ENCODE data around the gene PCGF2.

Gene PCGF2

GRCh38 chr17:38719943-38720641 lies 28.0 kb downstream of the PCGF2 start:
- DNase-seq (ENCODE audit: low read depth in 1 of 2, low spot score in 1 of 2), result no peak

GRCh38 chr17:38719289-38719942 lies 28.7 kb downstream of the PCGF2 start:
- no peak for DNase-seq (ENCODE audit: low read depth in 1 of 2, low spot score in 1 of 2)

DNA sequence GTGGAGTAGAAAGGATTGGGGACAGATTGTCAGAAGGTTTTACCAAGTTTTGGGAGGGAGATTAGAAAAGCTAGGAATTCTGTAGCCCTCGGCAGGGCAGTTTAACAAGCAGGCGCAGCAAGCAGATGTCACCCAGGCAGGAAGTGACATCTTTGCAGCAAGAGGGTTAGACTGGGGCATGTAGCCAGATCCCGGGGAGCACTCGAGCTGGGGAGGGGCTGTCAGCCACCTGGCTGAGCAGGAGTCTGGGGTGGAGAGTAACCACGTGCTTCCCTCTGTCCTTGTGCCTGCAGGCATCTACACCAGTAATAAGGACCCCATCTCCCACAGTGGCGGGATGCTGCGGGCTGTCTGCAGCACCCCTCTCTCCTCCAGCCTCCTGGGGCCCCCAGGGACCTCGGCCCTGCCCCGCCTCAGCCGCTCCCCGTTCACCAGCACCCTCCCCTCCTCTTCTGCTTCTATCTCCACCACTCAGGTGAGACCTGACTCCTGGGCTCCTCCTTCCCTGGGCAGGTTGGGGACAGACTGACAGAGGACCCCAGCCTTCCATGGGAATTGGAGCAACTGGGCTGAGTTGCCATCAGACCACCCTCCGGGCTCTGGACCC lies 30.9 kb downstream of the PCGF2 start:
- DNase-seq (ENCODE audit: low read depth in 1 of 2, low spot score in 1 of 2), result no peak

- no peak for DNase-seq (ENCODE audit: low read depth in 1 of 2, low spot score in 1 of 2)
Observed at GRCh38 chr17:38716368-38717005, 31.6 kb downstream of the PCGF2 start.

- no peak for DNase-seq (ENCODE audit: low read depth in 1 of 2, low spot score in 1 of 2)
Observed at GRCh38 chr17:38715216-38715943, 32.8 kb downstream of the PCGF2 start.

- no peak for DNase-seq (ENCODE audit: low read depth in 1 of 2, low spot score in 1 of 2)
Observed at GRCh38 chr17:38713456-38714075, 34.6 kb downstream of the PCGF2 start.

DNA sequence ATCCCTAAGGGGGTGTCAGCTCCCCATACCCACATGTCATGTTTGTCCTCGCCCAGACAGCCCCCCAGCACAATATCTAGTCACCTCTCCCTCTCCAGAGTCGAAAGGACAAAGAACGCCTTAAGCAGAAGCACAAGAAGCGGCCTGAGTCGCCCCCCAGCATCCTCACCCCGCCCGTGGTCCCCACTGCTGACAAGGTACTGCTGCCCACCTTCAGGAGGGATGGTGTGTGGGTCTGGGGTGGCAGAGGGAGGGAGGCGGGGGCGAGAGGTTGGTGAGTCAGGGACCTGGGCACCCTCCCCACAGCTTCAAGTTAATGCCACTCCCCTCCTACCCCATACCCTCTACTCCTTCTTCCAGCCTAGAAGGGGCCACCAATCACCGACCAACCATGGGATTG lies 35.5 kb downstream of the PCGF2 start:
- DNase-seq (ENCODE audit: low read depth in 1 of 2, low spot score in 1 of 2), result no peak

GRCh38 chr17:38711792-38712571 lies 36.2 kb downstream of the PCGF2 start:
- no peak for DNase-seq (ENCODE audit: low read depth in 1 of 2, low spot score in 1 of 2)

DNA sequence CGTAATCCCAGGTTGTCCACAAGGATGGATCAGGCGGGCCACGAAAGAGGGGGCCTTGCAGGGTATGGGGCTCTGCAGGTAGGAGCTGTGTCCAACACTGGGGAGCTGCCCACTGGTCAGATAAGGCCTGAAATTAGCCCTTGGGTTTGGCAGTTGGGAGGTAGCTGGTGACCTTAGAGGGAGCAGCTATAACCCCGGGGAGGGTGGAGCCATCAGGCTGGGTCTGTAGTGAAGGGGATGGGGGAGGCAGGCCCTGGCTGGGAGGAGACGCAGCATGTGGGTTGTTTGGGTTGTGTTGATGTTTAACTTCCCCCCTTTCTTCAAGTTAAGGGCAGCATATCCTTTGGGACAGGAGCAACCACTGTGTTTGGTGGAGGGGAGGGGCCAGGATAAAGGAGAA lies 37.2 kb downstream of the PCGF2 start:
- DNase-seq (ENCODE audit: low read depth in 1 of 2, low spot score in 1 of 2), result no peak

- no peak for DNase-seq (ENCODE audit: low read depth in 1 of 2, low spot score in 1 of 2)
Observed at GRCh38 chr17:38710604-38710962, 37.6 kb downstream of the PCGF2 start.

DNA sequence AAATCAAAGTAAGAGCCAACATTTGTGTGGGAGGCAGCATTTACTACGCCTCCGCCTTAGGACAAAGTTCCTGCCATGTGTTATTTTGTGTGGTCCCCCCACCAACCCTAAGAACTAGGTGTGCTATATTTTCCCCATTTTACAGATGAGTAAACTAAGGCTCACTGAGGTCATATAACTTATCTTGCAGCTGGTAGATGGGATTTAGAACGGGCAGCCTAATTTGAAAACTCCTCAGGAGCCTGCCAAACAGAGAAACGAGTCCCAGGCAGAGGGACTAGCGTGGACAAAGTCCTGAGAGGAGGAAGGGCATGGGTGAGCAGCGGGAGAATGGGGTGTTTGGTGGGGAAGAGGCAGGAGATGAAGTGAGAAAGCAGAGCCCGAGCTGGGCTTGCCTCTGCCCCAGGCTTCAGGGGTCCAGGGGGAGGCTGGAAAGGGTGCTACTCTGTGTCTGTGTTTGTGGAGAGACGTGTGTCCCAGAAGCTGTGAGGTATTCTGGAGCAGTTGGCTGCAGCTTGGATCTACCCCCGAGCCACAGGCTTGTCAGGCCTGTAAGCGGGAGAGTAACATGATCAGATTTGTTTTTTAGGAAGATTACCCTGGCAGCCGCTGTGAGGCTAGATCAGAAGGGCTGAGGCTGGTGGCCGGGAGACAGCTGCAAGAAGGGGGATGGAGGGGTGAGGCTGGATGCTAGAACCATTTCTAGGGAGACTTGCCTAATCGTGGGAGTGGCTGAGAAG lies 38.1 kb downstream of the PCGF2 start:
- no peak for DNase-seq (ENCODE audit: low read depth in 1 of 2, low spot score in 1 of 2)

GRCh38 chr17:38709104-38709820 lies 38.9 kb downstream of the PCGF2 start:
- no peak for DNase-seq (ENCODE audit: low read depth in 1 of 2, low spot score in 1 of 2)

GRCh38 chr17:38707678-38708351 lies 40.3 kb downstream of the PCGF2 start:
- DNase-seq (ENCODE audit: low read depth in 1 of 2, low spot score in 1 of 2), result no peak

DNA sequence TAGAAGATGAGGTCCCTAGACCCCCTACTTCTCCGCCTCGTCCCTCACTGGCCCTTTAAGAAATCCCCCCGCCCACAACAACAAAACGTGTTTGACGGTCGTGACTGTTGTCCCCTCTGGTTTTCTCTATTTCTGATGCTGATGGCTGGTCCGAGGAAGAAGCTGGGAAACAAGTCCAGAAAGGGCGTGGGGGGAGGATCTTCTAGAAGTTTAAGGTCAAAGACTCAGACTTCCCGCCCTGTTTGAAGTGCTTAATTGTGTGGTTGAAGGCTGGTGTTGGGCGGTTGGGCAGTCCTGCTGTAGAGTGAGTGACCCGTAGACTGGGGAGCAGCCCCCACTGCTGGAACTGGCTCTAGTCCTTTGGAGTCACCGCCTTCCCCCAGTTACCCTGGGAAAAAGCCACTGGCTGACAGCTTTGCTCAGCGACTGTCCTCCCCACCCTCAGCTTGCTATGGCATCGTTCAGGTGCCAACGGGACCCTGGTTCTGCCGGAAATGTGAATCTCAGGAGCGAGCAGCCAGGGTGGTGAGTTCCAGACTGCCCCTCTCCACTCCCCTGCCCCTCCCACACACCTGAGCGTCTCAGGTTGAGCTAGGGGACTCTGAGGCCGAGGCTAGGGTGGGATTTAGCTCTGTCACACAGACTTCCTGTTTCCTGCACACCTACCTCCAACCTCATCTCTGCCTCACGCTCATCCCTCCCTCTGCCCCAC lies 41.5 kb downstream of the PCGF2 start:
- DNase-seq (ENCODE audit: low read depth in 1 of 2, low spot score in 1 of 2), result no peak

DNA sequence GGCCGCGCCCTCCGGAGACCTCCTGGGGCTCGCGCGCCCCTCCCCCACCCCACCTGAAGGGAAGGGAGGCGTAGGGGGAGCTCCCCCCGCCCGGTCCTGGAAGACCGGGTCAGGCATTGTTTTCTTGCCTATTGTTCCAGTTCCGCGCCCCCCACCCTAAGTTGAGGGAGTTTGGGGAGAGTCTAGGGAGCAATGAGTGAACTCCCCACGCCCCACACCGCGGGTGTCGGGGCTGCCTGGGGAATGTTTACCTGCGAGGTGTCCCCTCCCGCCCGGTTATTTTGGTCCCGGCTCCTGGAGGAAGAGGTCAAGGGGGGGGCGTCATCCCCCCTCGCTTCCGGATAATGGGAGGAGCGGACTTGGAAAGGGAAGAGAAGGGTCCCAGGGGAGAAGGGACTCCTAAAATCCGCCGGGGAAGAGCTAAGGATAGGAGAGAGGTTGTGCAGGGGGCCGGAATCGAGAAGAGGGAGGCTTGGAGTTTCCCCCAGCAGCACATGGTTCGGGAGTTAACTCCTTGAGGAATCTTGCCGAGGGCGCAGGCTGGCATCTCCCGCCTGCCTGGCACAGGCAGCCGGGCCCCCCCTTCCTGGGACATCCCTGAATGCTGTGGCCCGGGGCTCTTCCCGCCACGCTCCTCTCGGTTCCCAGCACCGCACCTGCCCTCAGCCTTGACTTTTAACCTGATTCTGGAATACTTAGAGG lies 42.2 kb downstream of the PCGF2 start:
- DNase-seq (ENCODE audit: low read depth in 1 of 2, low spot score in 1 of 2), result no peak

DNA sequence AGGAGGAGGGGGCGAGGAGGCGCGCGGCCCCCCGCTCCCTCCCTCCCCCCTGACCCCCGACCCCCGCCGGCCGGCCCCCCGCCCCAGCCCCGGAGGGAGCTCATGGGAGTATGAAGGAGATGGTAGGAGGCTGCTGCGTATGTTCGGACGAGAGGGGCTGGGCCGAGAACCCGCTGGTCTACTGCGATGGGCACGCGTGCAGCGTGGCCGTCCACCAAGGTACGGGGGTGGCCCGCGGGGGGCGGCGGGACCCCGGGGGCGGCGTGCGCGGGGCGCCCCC lies 42.7 kb downstream of the PCGF2 start:
- no peak for DNase-seq (ENCODE audit: low read depth in 1 of 2, low spot score in 1 of 2)

Measured in activated CD4-positive, alpha-beta T cell treated with anti-CD3 and anti-CD28 coated beads, Interleukin-2, amount 50 U/mL, for 24 hours (primary cell).